GM18505 (cell line): Measurements from ENCODE around the gene GPR65.
"Not testable (repeated sequence)": the region's sequence is repeated elsewhere in the genome, so short reads cannot be mapped to it uniquely, and the experiment has no call there.

Experiments
- ATAC-seq: cut with Tn5 transposase; IDR thresholded peaks from one replicate; pipeline ENCODE4 v1.9.1; 2021; ENCODE audit not compliant: unreplicated experiment
- POLR2A ChIP-seq: IDR thresholded peaks from 4 replicates; pipeline ENCODE4 v1.6.1; 2011; ENCODE audit warnings: borderline replicate concordance; ENCODE audit not compliant: insufficient read depth, insufficient read length; ENCODE audit errors: extremely low read depth

GPR65 gene

GRCh38 chr14:88009486-88009885 is 4.6 kb downstream of the GPR65 start:
- no peak for ATAC-seq
- TF ChIP-seq POLR2A = no peak

- TF ChIP-seq POLR2A = no peak
Measured at GRCh38 chr14:88010331-88010730, 5.4 kb downstream of the GPR65 start.

GRCh38 chr14:88012495-88012894 is 7.6 kb downstream of the GPR65 start:
- no peak for TF ChIP-seq POLR2A
- no peak for ATAC-seq

More at GRCh38 chr14:88010331-88010730, 5.4 kb downstream of the GPR65 start:
- ATAC-seq = no peak

GRCh38 chr14:88013750-88014349 is 8.9 kb downstream of the GPR65 start:
- peak; percentile 90 for ATAC-seq

GRCh38 chr14:88016768-88017167 is 11.8 kb downstream of the GPR65 start:
- no peak for ATAC-seq
- no peak for TF ChIP-seq POLR2A

More at GRCh38 chr14:88013750-88014349, 8.9 kb downstream of the GPR65 start:
- TF ChIP-seq POLR2A = no peak

GRCh38 chr14:88017535-88017934 is 12.6 kb downstream of the GPR65 start:
- no peak for TF ChIP-seq POLR2A
- ATAC-seq = no peak

- ATAC-seq = no peak
- TF ChIP-seq POLR2A = no peak
Measured at GRCh38 chr14:88023658-88024187, 18.8 kb downstream of the GPR65 start.

- ATAC-seq = not testable (repeated sequence)
Measured at GRCh38 chr14:88024252-88025086, 19.5 kb downstream of the GPR65 start.

- ATAC-seq = no peak
- no peak for TF ChIP-seq POLR2A
Measured at GRCh38 chr14:88025313-88025712, 20.4 kb downstream of the GPR65 start.

- no peak for ATAC-seq
- TF ChIP-seq POLR2A = no peak
Measured at GRCh38 chr14:88026890-88027289, 22.0 kb downstream of the GPR65 start.

- no peak for TF ChIP-seq POLR2A
- no peak for ATAC-seq
Measured at GRCh38 chr14:88029500-88029899, 24.6 kb downstream of the GPR65 start.

GRCh38 chr14:88030079-88030478 is 25.1 kb downstream of the GPR65 start:
- TF ChIP-seq POLR2A = no peak
- ATAC-seq = no peak

GRCh38 chr14:88030892-88031291 is 26.0 kb downstream of the GPR65 start:
- TF ChIP-seq POLR2A = no peak
- ATAC-seq = no peak

- no peak for TF ChIP-seq POLR2A
- ATAC-seq = no peak
Measured at GRCh38 chr14:88032373-88032772, 27.4 kb downstream of the GPR65 start.
